ENCODE results near the gene GRIK1. TPM values are rescaled to one million over a fixed set of nuclear protein-coding genes. Genes with fewer than 3 reads are reported as not detected.
A peak's percentile ranks its signal among the peaks of the same experiment; 100 is the strongest.

The GRIK1 gene
- total RNA-seq, 4 donors from 2014 or later = 0.15 to 0.29 (median 0.27) TPM; not detected in 1

DNA sequence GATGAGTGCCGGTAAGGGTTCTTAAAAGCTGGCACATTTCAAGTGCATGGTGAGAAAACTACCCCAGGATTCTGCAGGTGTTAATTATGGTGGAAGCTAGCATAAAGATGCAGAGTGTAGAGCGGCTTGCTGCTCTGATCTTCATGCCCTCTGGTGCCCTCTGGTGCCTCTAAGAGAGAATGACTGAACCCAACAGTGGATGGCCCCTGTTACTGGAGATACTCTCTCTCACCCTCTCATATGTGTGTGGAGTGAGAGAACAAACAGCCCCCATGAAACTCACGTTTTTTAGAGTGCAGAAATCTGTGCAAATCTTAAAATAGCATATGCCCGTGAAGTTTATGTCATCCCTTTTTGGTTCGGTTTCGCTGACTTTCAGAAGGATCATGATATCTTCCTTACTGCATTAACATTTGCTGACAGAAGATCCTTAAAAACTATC lies 90.0 kb downstream of the GRIK1 start:
- 34 to 35% methylated on average over 6 of the region's 6 CpGs for WGBS, 2 donors
- no peak for TF ChIP-seq POLR2A (IDR thresholded peaks at IDR 0.05)
- TF ChIP-seq, protein P1, sequence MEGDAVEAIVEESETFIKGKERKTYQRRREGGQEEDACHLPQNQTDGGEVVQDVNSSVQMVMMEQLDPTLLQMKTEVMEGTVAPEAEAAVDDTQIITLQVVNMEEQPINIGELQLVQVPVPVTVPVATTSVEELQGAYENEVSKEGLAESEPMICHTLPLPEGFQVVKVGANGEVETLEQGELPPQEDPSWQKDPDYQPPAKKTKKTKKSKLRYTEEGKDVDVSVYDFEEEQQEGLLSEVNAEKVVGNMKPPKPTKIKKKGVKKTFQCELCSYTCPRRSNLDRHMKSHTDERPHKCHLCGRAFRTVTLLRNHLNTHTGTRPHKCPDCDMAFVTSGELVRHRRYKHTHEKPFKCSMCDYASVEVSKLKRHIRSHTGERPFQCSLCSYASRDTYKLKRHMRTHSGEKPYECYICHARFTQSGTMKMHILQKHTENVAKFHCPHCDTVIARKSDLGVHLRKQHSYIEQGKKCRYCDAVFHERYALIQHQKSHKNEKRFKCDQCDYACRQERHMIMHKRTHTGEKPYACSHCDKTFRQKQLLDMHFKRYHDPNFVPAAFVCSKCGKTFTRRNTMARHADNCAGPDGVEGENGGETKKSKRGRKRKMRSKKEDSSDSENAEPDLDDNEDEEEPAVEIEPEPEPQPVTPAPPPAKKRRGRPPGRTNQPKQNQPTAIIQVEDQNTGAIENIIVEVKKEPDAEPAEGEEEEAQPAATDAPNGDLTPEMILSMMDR (IDR thresholded peaks at IDR 0.05) = peak in 4 of 6 experiments; percentile 9 to 63 (median 44)
- Histone ChIP-seq H3K9me3 (no peaks in the 10 kb centered on the region), H3K36me3 (no peaks in the 10 kb centered on the region), H3K27ac (no peak overlapping the region), H3K4me1 (no peaks in the 10 kb centered on the region), H3K4me3 (replicated peaks in 1 of 3) (no peak overlapping the region), H3K27me3 (no peaks in the 10 kb centered on the region)
- intact Hi-C loops (cut with DNase I) = loop anchor here (10.0 kb wide), 1 partner anchor 755 kb away; no protein-coding TSS in a partner anchor
- peak; percentile 14 to 27 for DNase-seq

DNA sequence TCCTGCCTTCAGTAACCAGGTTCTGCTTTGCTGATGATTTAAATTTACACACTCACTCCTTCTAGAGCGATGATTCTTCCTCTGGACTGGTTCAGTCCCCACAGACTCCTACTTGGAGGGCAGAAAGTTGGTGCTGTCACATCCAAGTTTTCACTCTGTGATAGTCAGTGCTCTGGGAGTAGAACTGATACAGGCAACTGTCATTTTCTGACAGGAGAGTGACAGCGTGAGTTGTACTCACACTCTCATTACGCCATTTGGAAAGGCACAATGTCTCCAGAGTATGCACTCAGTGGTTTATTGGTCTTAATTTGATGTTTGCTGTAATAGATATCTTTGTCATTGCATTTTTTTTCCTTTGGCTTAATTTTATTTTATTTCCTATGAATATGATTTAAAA lies 96.0 kb downstream of the GRIK1 start:
- WGBS, 2 donors = 89 to 93% methylated on average over 3 of the region's 3 CpGs
- intact Hi-C loops (cut with DNase I) = no loop called here

DNA sequence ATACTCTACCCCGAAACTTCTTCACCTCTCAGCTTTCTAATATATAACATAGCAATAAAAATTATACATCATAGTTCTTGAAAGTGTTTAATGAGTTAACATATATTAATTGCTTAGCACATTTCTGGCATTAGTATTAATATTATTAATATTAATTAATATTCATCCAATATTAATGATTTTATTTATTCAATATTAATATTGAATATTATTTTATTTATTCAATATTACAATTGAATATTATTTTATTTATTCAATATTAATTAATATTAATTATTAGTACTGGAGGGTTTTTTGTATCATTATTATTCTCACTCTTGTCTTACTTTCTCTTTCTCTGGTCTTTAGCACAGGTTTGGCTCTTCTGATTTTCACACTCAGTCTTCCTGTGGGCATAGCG lies 105.2 kb downstream of the GRIK1 start:
- intact Hi-C loops (cut with DNase I) = no loop called here
- H3K4me3 ChIP-seq (replicated peaks in 1 of 3) = no peak overlapping the region
- 80 to 97% methylated on average over 2 of the region's 2 CpGs for WGBS, 2 donors
- no peak overlapping the region for H3K27ac ChIP-seq
- TF ChIP-seq, protein P1 (IDR thresholded peaks at IDR 0.05) = no peak
- TF ChIP-seq POLR2A (IDR thresholded peaks at IDR 0.05) = no peak
- H3K36me3 ChIP-seq = no peaks in the 10 kb centered on the region
- no peaks in the 10 kb centered on the region for H3K9me3 ChIP-seq
- no peaks in the 10 kb centered on the region for H3K27me3 ChIP-seq
- no peak for DNase-seq
- H3K4me1 ChIP-seq = no peaks in the 10 kb centered on the region

More for the DNA sequence above, 96.0 kb downstream of the GRIK1 start:
- Histone ChIP-seq H3K9me3 (no peaks in the 10 kb centered on the region), H3K27ac (no peak overlapping the region), H3K4me3 (replicated peaks in 1 of 3) (no peak overlapping the region), H3K27me3 (no peaks in the 10 kb centered on the region), H3K36me3 (no peaks in the 10 kb centered on the region), H3K4me1 (no peaks in the 10 kb centered on the region)
- DNase-seq = no peak
- TF ChIP-seq POLR2A (IDR thresholded peaks at IDR 0.05) = no peak
- TF ChIP-seq, protein P1 (IDR thresholded peaks at IDR 0.05) = no peak

DNA sequence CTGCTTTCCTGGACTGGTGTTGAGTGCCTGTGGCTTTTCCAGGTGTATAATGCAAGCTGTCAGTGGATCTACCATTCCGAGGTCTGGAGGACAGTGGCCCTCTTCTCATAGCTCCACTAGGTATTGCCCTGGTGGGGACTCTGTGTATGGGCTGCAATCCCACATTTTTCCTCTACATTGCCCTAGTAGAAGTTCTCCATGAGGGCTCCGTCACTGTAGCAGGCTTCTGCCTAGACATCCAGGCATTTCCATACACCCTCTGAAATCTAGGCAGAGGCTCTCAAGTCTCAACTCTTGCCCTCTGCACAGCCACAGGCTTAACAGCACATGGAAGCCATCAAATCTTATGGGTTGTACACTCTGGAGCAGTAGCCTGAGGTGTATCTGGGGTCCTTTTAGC lies 107.6 kb downstream of the GRIK1 start:
- WGBS, 2 donors = 84 to 93% methylated on average over 2 of the region's 2 CpGs
- Histone ChIP-seq H3K27ac (no peak overlapping the region), H3K27me3 (no peaks in the 10 kb centered on the region), H3K4me1 (no peaks in the 10 kb centered on the region), H3K36me3 (no peaks in the 10 kb centered on the region), H3K9me3 (no peaks in the 10 kb centered on the region), H3K4me3 (replicated peaks in 1 of 3) (no peak overlapping the region)
- TF ChIP-seq POLR2A (IDR thresholded peaks at IDR 0.05) = no peak
- TF ChIP-seq, protein P1 (IDR thresholded peaks at IDR 0.05) = no peak
- no peak for DNase-seq
- intact Hi-C loops (cut with DNase I) = no loop called here

DNA sequence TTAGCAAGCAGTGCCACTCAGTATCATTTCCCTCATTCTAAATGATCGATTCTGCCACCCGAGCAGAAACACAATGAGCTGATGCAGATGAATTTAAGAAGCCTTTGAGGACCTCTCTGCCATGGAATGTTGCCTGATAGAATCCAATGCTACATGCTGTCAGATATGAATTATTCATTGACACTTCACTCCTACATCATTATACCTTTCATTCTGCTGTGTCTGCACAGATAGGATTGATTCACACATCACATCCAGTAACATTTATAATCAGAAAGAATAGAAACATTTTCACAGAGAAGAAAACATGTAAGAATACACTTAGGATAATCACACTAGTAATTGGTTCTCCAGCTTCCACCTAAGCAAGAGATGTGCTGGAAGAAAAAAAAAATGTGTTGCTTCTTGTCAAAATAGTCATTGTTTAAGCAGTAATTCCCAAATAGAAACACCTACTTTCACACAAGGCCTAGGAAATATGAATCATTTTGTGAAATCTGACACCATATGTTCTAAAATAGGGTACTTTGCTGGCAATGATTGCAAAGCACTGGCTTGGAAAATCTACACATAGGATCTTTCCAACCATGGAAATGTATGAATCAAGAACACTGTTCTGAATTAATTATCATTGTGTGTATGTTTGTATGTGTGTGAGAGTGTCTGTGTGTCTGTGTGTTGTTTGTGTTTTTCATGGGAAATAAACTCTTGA lies 110.1 kb downstream of the GRIK1 start:
- no peak overlapping the region for H3K4me3 ChIP-seq (replicated peaks in 1 of 3)
- WGBS, 2 donors = 87 to 92% methylated on average over 2 of the region's 2 CpGs
- DNase-seq = no peak
- TF ChIP-seq, protein P1 (IDR thresholded peaks at IDR 0.05) = no peak
- no peak for TF ChIP-seq POLR2A (IDR thresholded peaks at IDR 0.05)
- intact Hi-C loops (cut with DNase I) = no loop called here
- no peaks in the 10 kb centered on the region for H3K27me3 ChIP-seq
- H3K36me3 ChIP-seq = no peaks in the 10 kb centered on the region
- H3K27ac ChIP-seq = no peak overlapping the region
- H3K9me3 ChIP-seq = no peaks in the 10 kb centered on the region
- no peaks in the 10 kb centered on the region for H3K4me1 ChIP-seq

Data from thyroid gland (tissue), 4 donors.